ENCODE results near the gene LCN10. TPM values are rescaled to one million over a fixed set of nuclear protein-coding genes. Genes with fewer than 3 reads are reported as not detected.
A peak's percentile ranks its signal among the peaks of the same experiment; 100 is the strongest.

The LCN10 gene
- total RNA-seq, 1 experiment from 2014 or later: not detected

GRCh38 chr9:136733611-136734010 is 9.1 kb downstream of the LCN10 start:
- H3K9me3 ChIP-seq (ENCODE audit: control insufficient read depth, insufficient read depth, low read depth, low read length): no peaks in the 10 kb centered on the region
- ChIA-PET POLR2A (no interaction called here), CTCF (no interaction called here)
- no peaks in the 10 kb centered on the region for H3K27me3 ChIP-seq (ENCODE audit: control insufficient read depth, insufficient read depth, low read length)
- TF ChIP-seq CTCF (IDR thresholded peaks at IDR 0.05) (no peak), SIN3A (IDR thresholded peaks at IDR 0.05; ENCODE audit: borderline replicate concordance, insufficient read depth, low read depth, low read length) (no peak)
- in situ Hi-C loops (cut with HindIII; ENCODE audit: low pct_unique_long_range_greater_than_20kb, low sequenced_read_pairs) (no loop called here), intact Hi-C loops (cut with micrococcal nuclease; ENCODE audit: unreplicated experiment) (no loop called here)
- peaks cover 6% of the 10 kb centered on the region for H3K4me1 ChIP-seq (ENCODE audit: control insufficient read depth, insufficient read depth, low read length)
- no peak overlapping the region for H3K4me3 ChIP-seq (ENCODE audit: low read depth in 2 of 2, low read length in 2 of 2)
- no peak overlapping the region for H3K27ac ChIP-seq (ENCODE audit: low read length)
- no peak for ATAC-seq
- DNase-seq (ENCODE audit: low read depth, low spot score): no peak
- no TSS peak for BruUV-seq (replicated peaks)
- H3K36me3 ChIP-seq (ENCODE audit: control insufficient read depth, insufficient read depth, low read length): no peaks in the 10 kb centered on the region

GRCh38 chr9:136732444-136733178 is 10.1 kb downstream of the LCN10 start:
- DNase-seq (ENCODE audit: low read depth, low spot score) (no peak), ATAC-seq (no peak)
- in situ Hi-C loops (cut with HindIII; ENCODE audit: low pct_unique_long_range_greater_than_20kb, low sequenced_read_pairs): no loop called here
- H3K4me3 ChIP-seq (ENCODE audit: low read depth in 2 of 2, low read length in 2 of 2): no peak overlapping the region
- H3K9me3 ChIP-seq (ENCODE audit: control insufficient read depth, insufficient read depth, low read depth, low read length): no peaks in the 10 kb centered on the region
- intact Hi-C loops (cut with micrococcal nuclease; ENCODE audit: unreplicated experiment): no loop called here
- no TSS peak for BruUV-seq (replicated peaks)
- peaks cover 2% of the 10 kb centered on the region; the same call in 1 of the 2 replicates for H3K36me3 ChIP-seq (ENCODE audit: control insufficient read depth, insufficient read depth, low read length)
- no peak for TF ChIP-seq CTCF (IDR thresholded peaks at IDR 0.05)
- ChIA-PET POLR2A (no interaction called here), CTCF (no interaction called here)
- H3K27me3 ChIP-seq (ENCODE audit: control insufficient read depth, insufficient read depth, low read length): no peaks in the 10 kb centered on the region
- H3K4me1 ChIP-seq (ENCODE audit: control insufficient read depth, insufficient read depth, low read length): peaks cover 6% of the 10 kb centered on the region
- no peak overlapping the region for H3K27ac ChIP-seq (ENCODE audit: low read length)

GRCh38 chr9:136729926-136730325 is 12.8 kb downstream of the LCN10 start:
- TSS peak; percentile 89 for BruUV-seq (replicated peaks)
- Histone ChIP-seq H3K4me3 (ENCODE audit: low read depth in 2 of 2, low read length in 2 of 2) (no peak overlapping the region), H3K9me3 (ENCODE audit: control insufficient read depth, insufficient read depth, low read depth, low read length) (no peaks in the 10 kb centered on the region), H3K4me1 (ENCODE audit: control insufficient read depth, insufficient read depth, low read length) (peaks cover 15% of the 10 kb centered on the region), H3K27me3 (ENCODE audit: control insufficient read depth, insufficient read depth, low read length) (no peaks in the 10 kb centered on the region), H3K36me3 (ENCODE audit: control insufficient read depth, insufficient read depth, low read length) (peaks cover 12% of the 10 kb centered on the region), H3K27ac (ENCODE audit: low read length) (no peak overlapping the region)
- TF ChIP-seq POLR2AphosphoS5 (IDR thresholded peaks at IDR 0.05; ENCODE audit: low read depth, low read length) (no peak), TCF7L2 (IDR thresholded peaks at IDR 0.05; ENCODE audit: low read depth, low read length) (no peak), CTCF (IDR thresholded peaks at IDR 0.05) (no peak), SIN3A (IDR thresholded peaks at IDR 0.05; ENCODE audit: borderline replicate concordance, insufficient read depth, low read depth, low read length) (no peak), REST (IDR thresholded peaks at IDR 0.05; ENCODE audit: insufficient read depth in 1 of 2, low read depth in 2 of 2, low read length in 1 of 2) (no peak)
- POLR2A ChIA-PET: interaction anchor here (0.6 kb wide), 1 partner anchor 16 kb away, joined by 3 read pairs; no protein-coding TSS in a partner anchor
- DNase-seq (ENCODE audit: low read depth, low spot score) (no peak), ATAC-seq (no peak)
- CTCF ChIA-PET: no interaction called here
- in situ Hi-C loops (cut with HindIII; ENCODE audit: low pct_unique_long_range_greater_than_20kb, low sequenced_read_pairs) (no loop called here), intact Hi-C loops (cut with micrococcal nuclease; ENCODE audit: unreplicated experiment) (no loop called here)
